Heart left ventricle (tissue), 13 donors: ENCODE results near the gene MYO1G.

ENCODE experiments used
- POLR2A ChIP-seq, 2 donors: fragments of 450-650 bp; IDR thresholded peaks; one replicate each; pipeline ENCODE4 v1.6.1; 2017; ENCODE audit warnings: antibody characterized with exemption in 2 of 2, mild to moderate bottlenecking in 2 of 2, moderate library complexity in 2 of 2
- TF ChIP-seq, protein P1 (sequence below), 12 donors: fragments of 200-600 bp; sonication (generic) in 4 of 12; IDR thresholded peaks; one replicate each; pipeline versions ENCODE4 v1.5.0 to v1.8.0; 2018 to 2022; ENCODE audit warnings: antibody characterized with exemption in 12 of 12, mild to moderate bottlenecking in 5 of 12
- donor health status: ischemic (EF 13 %, LVEDD 7.1; RV severe dilation, severe dysfunction).
- donor health status: DM: no; HTN: yes; CAD: no.
- donor health status: DM: no; HTN: no; CAD: no.
- donor health status: ischemic (EF 25% LVEDD 6.9; RV normal size, moderate dysfunction).
- donor health status: ischemic (EF 25% LVEDD 5.7; RV mildly dilated, moderate dysfunction).
- donor health status: ischemic (EF 35%, LVEDD 5.7; RV mildly dilated, moderate dysfunction).
- donor health status: nonischemic (EF 11% LVEDD 7.7; RV severe dilation, severe dysfunction).
- donor health status: DM: yes; HTN: yes; CAD: no.
- donor health status: PGD.
- donor health status: ischemic (EF 29% LVEDD 5.4; RV normal size, mild dysfunction).
- donor health status: nonischemic (EF 23%, LVEDD 6.1; RV moderate dilation, normal function).

DNA sequence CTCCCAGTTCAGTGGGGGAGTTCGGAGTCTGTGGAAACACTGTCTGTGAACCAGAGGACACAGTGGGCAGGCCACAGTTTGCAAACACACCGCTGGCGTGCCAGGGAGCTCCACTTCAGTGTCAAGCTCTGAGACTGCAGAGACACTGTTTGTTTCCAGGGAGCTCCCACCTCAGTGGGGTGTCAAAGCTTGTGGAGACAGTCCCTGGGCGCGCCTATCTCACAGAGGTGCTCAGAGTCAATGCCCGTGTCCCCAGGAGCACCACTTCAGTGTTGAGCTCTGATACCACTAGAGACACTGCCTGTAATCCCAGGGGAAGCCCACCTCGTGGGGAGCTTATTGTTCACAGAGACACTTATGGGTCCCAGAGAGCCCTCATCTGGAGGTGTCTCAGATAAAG, 4.3 kb downstream of the MYO1G start:
- TF ChIP-seq POLR2A (IDR thresholded peaks at IDR 0.05): no peak
- TF ChIP-seq, protein P1, sequence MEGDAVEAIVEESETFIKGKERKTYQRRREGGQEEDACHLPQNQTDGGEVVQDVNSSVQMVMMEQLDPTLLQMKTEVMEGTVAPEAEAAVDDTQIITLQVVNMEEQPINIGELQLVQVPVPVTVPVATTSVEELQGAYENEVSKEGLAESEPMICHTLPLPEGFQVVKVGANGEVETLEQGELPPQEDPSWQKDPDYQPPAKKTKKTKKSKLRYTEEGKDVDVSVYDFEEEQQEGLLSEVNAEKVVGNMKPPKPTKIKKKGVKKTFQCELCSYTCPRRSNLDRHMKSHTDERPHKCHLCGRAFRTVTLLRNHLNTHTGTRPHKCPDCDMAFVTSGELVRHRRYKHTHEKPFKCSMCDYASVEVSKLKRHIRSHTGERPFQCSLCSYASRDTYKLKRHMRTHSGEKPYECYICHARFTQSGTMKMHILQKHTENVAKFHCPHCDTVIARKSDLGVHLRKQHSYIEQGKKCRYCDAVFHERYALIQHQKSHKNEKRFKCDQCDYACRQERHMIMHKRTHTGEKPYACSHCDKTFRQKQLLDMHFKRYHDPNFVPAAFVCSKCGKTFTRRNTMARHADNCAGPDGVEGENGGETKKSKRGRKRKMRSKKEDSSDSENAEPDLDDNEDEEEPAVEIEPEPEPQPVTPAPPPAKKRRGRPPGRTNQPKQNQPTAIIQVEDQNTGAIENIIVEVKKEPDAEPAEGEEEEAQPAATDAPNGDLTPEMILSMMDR (IDR thresholded peaks at IDR 0.05): no peak
